KMS-11 (cell line): ENCODE data around the gene RECQL5.
"Not testable (repeated sequence)": the region's sequence is repeated elsewhere in the genome, so short reads cannot be mapped to it uniquely, and the experiment has no call there.

Source experiments
- H2AFZ ChIP-seq: fragments of 200-600 bp; sonication (generic); 2 replicates; pipeline ENCODE4 v1.6.1; 2016; ENCODE audit warnings: antibody characterized with exemption, mixed run types, low read depth
- H3K27ac ChIP-seq: fragments of 200-600 bp; sonication (generic); 2 replicates; pipeline ENCODE4 v1.6.1; 2016; ENCODE audit warnings: mild to moderate bottlenecking, mixed run types
- H3K27me3 ChIP-seq: fragments of 200-600 bp; sonication (generic); 2 replicates; pipeline ENCODE4 v1.6.1; 2017; ENCODE audit warnings: mild to moderate bottlenecking, low read depth, mixed run types, moderate library complexity; ENCODE audit not compliant: insufficient read depth
- H3K36me3 ChIP-seq: fragments of 200-600 bp; sonication (generic); 2 replicates; pipeline ENCODE4 v1.6.1; 2017; ENCODE audit warnings: mild to moderate bottlenecking, mixed run types; ENCODE audit not compliant: insufficient read depth
- H3K4me1 ChIP-seq: fragments of 200-600 bp; sonication (generic); 2 replicates; pipeline ENCODE4 v1.6.1; 2016; ENCODE audit warnings: mild to moderate bottlenecking, low read depth, mixed run types; ENCODE audit not compliant: poor library complexity, severe bottlenecking
- H3K4me2 ChIP-seq: fragments of 200-600 bp; sonication (generic); 2 replicates; pipeline ENCODE4 v1.7.0; 2016; ENCODE audit warnings: mild to moderate bottlenecking, mixed run types
- H3K4me3 ChIP-seq: fragments of 200-600 bp; sonication (generic); IDR thresholded peaks from 2 replicates; pipeline ENCODE4 v1.6.1; 2017; ENCODE audit warnings: low read depth, low read length, mixed read lengths; ENCODE audit not compliant: insufficient read depth
- H3K79me2 ChIP-seq: fragments of 200-600 bp; sonication (generic); 2 replicates; pipeline ENCODE4 v1.6.1; 2016; ENCODE audit warnings: low read depth, mixed run types; ENCODE audit not compliant: insufficient read depth
- H3K9ac ChIP-seq: fragments of 200-600 bp; sonication (generic); 2 replicates; pipeline ENCODE4 v1.6.1; 2016; ENCODE audit warnings: mild to moderate bottlenecking, mixed run types
- H4K20me1 ChIP-seq: fragments of 200-600 bp; sonication (generic); 2 replicates; pipeline ENCODE4 v1.6.1; 2016; ENCODE audit warnings: mild to moderate bottlenecking, mixed run types; ENCODE audit not compliant: insufficient read depth
- CTCF ChIP-seq: fragments of 200-600 bp; sonication (generic); conservative IDR thresholded peaks from 2 replicates; pipeline ENCODE4 v1.6.1; 2017; ENCODE audit warnings: low read depth, mild to moderate bottlenecking, antibody characterized with exemption, low read length, moderate library complexity, mixed read lengths

The RECQL5 gene

DNA sequence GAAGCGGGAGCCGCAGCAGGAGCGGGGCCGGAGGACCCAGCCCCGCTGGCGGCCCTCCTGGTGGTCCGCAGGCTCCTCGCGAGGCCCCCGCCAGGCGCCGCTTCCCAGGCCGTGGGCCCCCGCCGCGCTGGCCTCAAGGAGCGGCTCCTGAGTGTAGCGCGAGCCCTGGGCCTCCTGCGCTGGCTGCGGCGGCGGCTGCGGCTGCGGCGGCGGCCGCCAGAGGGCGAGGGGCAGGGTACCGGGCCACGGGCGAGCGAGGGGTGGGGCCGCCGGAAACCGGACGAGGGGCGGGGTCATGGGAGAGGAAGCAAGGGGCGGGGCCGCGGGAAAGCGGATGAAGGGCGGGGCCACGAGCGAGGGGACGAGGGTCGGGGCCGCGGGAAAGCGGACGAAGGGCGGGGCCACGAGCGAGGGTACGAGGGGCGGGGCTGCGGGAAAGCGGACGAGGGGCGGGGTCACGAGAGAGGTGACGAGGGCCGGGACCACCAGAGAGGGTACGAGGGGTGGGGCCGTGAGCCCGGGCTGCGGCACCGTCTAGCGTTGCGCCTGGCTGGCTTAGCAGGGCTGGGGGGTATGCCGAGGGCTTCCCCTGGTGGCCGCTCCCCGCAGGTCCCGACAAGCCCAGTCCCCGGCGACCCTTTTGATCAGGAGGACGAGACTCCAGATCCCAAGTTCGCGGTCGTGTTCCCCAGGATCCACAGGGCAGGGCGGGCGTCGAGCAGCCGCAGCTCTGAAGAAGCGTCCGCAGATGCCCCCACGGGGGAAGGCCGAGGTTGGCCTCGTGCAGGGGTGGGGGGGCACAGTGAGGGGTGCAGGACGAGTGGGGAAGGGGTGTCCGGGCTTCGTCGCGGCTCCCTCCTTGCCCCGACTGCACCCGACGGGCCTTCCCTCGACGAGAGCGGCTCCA lies 77.7 kb downstream of the RECQL5 start:
- Histone ChIP-seq H4K20me1 (no peaks in the 10 kb centered on the region), H3K27ac (no peak overlapping the region), H3K9ac (no peak overlapping the region), H3K4me3 (no peak overlapping the region), H3K36me3 (no peaks in the 10 kb centered on the region), H3K79me2 (no peaks in the 10 kb centered on the region), H2AFZ (peak overlapping the region; percentile 73; the same call in 1 of the 2 replicates), H3K4me1 (no peaks in the 10 kb centered on the region), H3K4me2 (peak overlapping the region; percentile 54), H3K27me3 (peaks cover 48% of the 10 kb centered on the region; the same call in 1 of the 2 replicates)
- peak; percentile 30; the same call in 1 of the 2 replicates for TF ChIP-seq CTCF

- H3K79me2 ChIP-seq: no peaks in the 10 kb centered on the region
- no peak overlapping the region for H3K27ac ChIP-seq
- H2AFZ ChIP-seq: peak overlapping the region; percentile 73; the same call in 1 of the 2 replicates
- H3K27me3 ChIP-seq: peaks cover 44% of the 10 kb centered on the region; the same call in 1 of the 2 replicates
- no peak overlapping the region for H3K4me3 ChIP-seq
- H3K4me2 ChIP-seq: peak overlapping the region; percentile 33; the same call in 1 of the 2 replicates
- H3K9ac ChIP-seq: no peak overlapping the region
- no peaks in the 10 kb centered on the region for H3K36me3 ChIP-seq
- no peaks in the 10 kb centered on the region for H3K4me1 ChIP-seq
- peak; percentile 29; the same call in 1 of the 2 replicates for TF ChIP-seq CTCF
- H4K20me1 ChIP-seq: no peaks in the 10 kb centered on the region
These were observed 78.3 kb downstream of the RECQL5 start for GRCh38 chr17:75588596-75589011.

GRCh38 chr17:75587675-75588595 lies 79.0 kb downstream of the RECQL5 start, which contains the start of gene MYO15B:
TSS of gene MYO15B (plus strand) at chr17:75587800. CDS start at chr17:75588058, 258 bp downstream.
- Histone ChIP-seq H3K27me3 (peaks cover 49% of the 10 kb centered on the region), H3K4me1 (no peaks in the 10 kb centered on the region), H3K27ac (no peak within 1 kb of the TSS), H3K9ac (no peak within 1 kb of the TSS), H2AFZ (peak within 1 kb of the TSS; percentile 73; the same call in 1 of the 2 replicates), H3K36me3 (no peaks in the 10 kb centered on the region), H3K79me2 (no peaks in the 10 kb centered on the region), H3K4me2 (peak within 1 kb of the TSS; percentile 33; the same call in 1 of the 2 replicates), H4K20me1 (no peaks in the 10 kb centered on the region), H3K4me3 (no peak within 1 kb of the TSS)
- TF ChIP-seq CTCF: no peak

DNA sequence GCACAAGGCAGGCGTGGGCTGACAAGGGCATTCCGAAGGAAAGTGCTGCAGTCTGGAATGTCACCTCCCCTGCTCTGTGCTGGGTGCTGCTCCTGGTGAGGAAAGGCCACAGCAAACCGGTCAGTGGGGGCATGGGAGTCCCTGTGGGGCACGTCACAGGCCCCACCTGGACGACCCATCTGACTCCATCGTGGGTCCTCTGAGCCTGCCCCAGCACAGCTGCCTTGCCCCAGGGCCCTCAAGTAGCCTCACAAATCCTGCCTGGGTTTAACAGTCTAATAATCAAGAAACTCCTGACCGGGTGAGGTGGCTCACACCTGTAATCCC lies 82.1 kb downstream of the RECQL5 start:
- H4K20me1 ChIP-seq: no peaks in the 10 kb centered on the region
- H3K79me2 ChIP-seq: no peaks in the 10 kb centered on the region
- H2AFZ ChIP-seq: no peak overlapping the region
- H3K4me1 ChIP-seq: no peaks in the 10 kb centered on the region
- no peak overlapping the region for H3K27ac ChIP-seq
- peaks cover 45% of the 10 kb centered on the region for H3K27me3 ChIP-seq
- no peak overlapping the region for H3K9ac ChIP-seq
- H3K36me3 ChIP-seq: no peaks in the 10 kb centered on the region
- no peak overlapping the region for H3K4me2 ChIP-seq
- TF ChIP-seq CTCF: no peak
- no peak overlapping the region for H3K4me3 ChIP-seq

GRCh38 chr17:75583197-75583596 lies 83.8 kb downstream of the RECQL5 start:
- H3K4me2 ChIP-seq, H3K36me3 ChIP-seq, H4K20me1 ChIP-seq, H2AFZ ChIP-seq, H3K4me1 ChIP-seq, H3K79me2 ChIP-seq, H3K4me3 ChIP-seq, H3K27ac ChIP-seq, H3K9ac ChIP-seq: not testable (repeated sequence)
- peaks cover 41% of the 10 kb centered on the region for H3K27me3 ChIP-seq

DNA sequence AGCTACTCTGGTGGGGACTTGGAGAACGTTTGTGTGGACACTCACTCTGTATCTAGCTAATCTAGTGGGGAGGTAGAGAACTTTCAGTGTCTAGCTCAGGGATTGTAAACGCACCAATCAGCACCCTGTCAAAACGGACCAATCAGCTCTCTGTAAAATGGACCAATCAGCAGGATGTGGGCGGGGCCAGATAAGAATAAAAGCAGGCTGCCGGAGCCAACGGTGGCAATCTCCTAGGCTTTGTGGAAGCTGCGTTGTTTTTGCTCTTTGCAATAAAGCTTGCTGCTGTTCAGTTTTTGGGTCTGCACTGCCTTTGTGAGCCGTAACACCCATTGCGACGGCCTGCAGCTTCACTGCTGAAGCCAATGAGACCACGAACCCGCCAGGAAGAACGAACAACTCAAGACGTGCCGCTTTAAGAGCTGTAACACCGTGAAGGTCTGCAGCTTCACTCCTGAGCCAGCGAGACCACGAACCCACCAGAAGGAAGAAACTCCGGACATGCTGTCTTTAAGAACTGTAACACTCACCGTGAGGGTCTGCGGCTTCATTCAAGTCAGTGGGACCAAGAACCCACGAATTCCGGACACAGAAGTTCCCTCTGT lies 85.7 kb downstream of the RECQL5 start:
- not testable (repeated sequence) for H4K20me1 ChIP-seq, H2AFZ ChIP-seq, H3K4me1 ChIP-seq, H3K79me2 ChIP-seq, H3K36me3 ChIP-seq, H3K9ac ChIP-seq, H3K4me2 ChIP-seq, H3K4me3 ChIP-seq, H3K27ac ChIP-seq
- peaks cover 32% of the 10 kb centered on the region for H3K27me3 ChIP-seq
